Cardiac muscle cell (in vitro differentiated cells and primary cell): ENCODE measurements around the gene KCNN3. TPM values are rescaled to one million over a fixed set of nuclear protein-coding genes. Genes with fewer than 3 reads are reported as not detected.

Source experiments
- DNase-seq, 2 donors: peaks; one replicate each; pipeline versions ENCODE4 v3.0.0 to v3.0.0-alpha.2; 2010 to 2017; ENCODE audit warnings: low read depth in 1 of 2, low spot score in 1 of 2
- H3K27ac ChIP-seq: fragments of 200-600 bp; sonication (generic); 2 replicates; pipeline ENCODE4 v1.5.1; 2016
- H3K27me3 ChIP-seq: fragments of 200-600 bp; sonication (generic); 2 replicates; pipeline ENCODE4 v1.6.0; 2016; ENCODE audit warnings: control low read depth
- H3K36me3 ChIP-seq: fragments of 200-600 bp; sonication (generic); 2 replicates; pipeline ENCODE4 v1.5.1; 2016; ENCODE audit warnings: control low read depth
- H3K4me1 ChIP-seq: fragments of 200-600 bp; sonication (generic); 2 replicates; pipeline ENCODE4 v1.8.1; 2017; ENCODE audit warnings: low read depth, mild to moderate bottlenecking, mixed run types
- H3K4me3 ChIP-seq: fragments of 200-600 bp; sonication (generic); 2 replicates; pipeline ENCODE4 v1.5.1; 2016; ENCODE audit warnings: mild to moderate bottlenecking
- H3K9me3 ChIP-seq: fragments of 200-600 bp; sonication (generic); 2 replicates; pipeline ENCODE4 v1.5.1; 2017; ENCODE audit warnings: low read depth, mild to moderate bottlenecking, control low read depth
- polyA plus RNA-seq: library from polyadenylated mRNA; unstranded; fragments of >200 nt; fragmentation: Nextera tagmentation; extraction: Ambion mirVana; gene quantifications from 2 replicates; pipeline ENCODE4 v1.2.1, GENCODE V29; 2016
- total RNA-seq: library from RNA; depleted of rRNA; stranded (reverse); fragments of >200 nt; gene quantifications from 2 replicates; pipeline ENCODE4 v1.2.3, GENCODE V29; 2016
- TF ChIP-seq, protein P1 (sequence below): IDR thresholded peaks from 2 replicates; pipeline ENCODE4 v1.5.1; 2012; ENCODE audit warnings: low read depth, mild to moderate bottlenecking, low read length

The KCNN3 gene
- total and polyA plus RNA-seq, 2 experiments from 2014 or later = 1.5 to 2.9 TPM

DNA sequence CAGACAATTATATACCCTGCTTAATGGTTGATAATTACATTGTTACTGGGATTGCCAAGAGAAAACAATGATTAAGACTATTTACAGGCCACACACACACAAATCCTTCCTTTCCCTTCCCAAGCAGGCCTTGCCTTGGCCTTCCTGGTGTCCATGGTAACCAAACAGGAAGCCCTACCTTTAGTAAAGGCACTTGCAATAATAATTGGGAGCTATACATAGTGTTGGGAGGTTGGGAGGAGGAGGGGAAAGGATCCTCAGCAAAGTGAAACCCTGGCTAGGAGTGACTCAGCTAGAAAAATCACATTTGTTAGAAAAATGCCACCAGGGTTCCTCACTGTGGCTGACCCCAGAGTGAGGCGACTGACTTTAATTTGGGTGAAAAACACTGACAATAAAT, 139.8 kb downstream of the KCNN3 start:
- peak in 1 of 2 donors; percentile 65 for DNase-seq
- no peaks in the 10 kb centered on the region for H3K27me3 ChIP-seq
- H3K36me3 ChIP-seq = no peaks in the 10 kb centered on the region

DNA sequence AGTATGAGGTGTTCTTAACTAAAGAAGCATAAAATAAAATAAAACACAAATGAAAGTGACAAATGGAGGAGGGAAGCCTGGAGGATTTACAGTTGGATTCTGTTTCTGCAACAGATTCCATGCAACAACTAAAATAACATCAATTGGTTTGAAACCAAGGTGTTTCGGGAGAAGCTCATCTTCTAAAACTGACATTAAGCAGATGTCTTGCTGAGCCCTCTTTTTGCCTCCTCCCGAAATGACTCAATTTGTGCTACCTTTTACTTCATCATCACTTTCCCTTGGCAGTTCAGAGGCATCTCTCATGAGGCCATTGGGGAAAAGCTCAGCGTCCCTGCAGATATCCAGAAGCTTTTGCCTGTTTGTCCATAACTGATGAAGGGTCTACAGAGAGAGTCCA, 140.5 kb downstream of the KCNN3 start:
- TF ChIP-seq, protein P1, sequence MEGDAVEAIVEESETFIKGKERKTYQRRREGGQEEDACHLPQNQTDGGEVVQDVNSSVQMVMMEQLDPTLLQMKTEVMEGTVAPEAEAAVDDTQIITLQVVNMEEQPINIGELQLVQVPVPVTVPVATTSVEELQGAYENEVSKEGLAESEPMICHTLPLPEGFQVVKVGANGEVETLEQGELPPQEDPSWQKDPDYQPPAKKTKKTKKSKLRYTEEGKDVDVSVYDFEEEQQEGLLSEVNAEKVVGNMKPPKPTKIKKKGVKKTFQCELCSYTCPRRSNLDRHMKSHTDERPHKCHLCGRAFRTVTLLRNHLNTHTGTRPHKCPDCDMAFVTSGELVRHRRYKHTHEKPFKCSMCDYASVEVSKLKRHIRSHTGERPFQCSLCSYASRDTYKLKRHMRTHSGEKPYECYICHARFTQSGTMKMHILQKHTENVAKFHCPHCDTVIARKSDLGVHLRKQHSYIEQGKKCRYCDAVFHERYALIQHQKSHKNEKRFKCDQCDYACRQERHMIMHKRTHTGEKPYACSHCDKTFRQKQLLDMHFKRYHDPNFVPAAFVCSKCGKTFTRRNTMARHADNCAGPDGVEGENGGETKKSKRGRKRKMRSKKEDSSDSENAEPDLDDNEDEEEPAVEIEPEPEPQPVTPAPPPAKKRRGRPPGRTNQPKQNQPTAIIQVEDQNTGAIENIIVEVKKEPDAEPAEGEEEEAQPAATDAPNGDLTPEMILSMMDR = no peak
- no peak overlapping the region for H3K4me3 ChIP-seq
- H3K9me3 ChIP-seq = no peaks in the 10 kb centered on the region
- peaks cover 10% of the 10 kb centered on the region for H3K4me1 ChIP-seq
- DNase-seq = no peak
- H3K27me3 ChIP-seq = no peaks in the 10 kb centered on the region
- H3K36me3 ChIP-seq = no peaks in the 10 kb centered on the region
- H3K27ac ChIP-seq = no peak overlapping the region

More for the DNA sequence above, 139.8 kb downstream of the KCNN3 start:
- TF ChIP-seq, protein P1 = no peak
- Histone ChIP-seq H3K4me1 (peaks cover 10% of the 10 kb centered on the region), H3K27ac (no peak overlapping the region), H3K9me3 (no peaks in the 10 kb centered on the region), H3K4me3 (no peak overlapping the region)

GRCh38 chr1:154729031-154729442, 141.0 kb downstream of the KCNN3 start:
- H3K27me3 ChIP-seq = no peaks in the 10 kb centered on the region
- H3K4me1 ChIP-seq = peaks cover 13% of the 10 kb centered on the region
- no peak overlapping the region for H3K4me3 ChIP-seq
- H3K27ac ChIP-seq = no peak overlapping the region
- TF ChIP-seq, protein P1 = no peak
- no peaks in the 10 kb centered on the region for H3K36me3 ChIP-seq
- DNase-seq = peak in 1 of 2 donors; percentile 72
- no peaks in the 10 kb centered on the region for H3K9me3 ChIP-seq

DNA sequence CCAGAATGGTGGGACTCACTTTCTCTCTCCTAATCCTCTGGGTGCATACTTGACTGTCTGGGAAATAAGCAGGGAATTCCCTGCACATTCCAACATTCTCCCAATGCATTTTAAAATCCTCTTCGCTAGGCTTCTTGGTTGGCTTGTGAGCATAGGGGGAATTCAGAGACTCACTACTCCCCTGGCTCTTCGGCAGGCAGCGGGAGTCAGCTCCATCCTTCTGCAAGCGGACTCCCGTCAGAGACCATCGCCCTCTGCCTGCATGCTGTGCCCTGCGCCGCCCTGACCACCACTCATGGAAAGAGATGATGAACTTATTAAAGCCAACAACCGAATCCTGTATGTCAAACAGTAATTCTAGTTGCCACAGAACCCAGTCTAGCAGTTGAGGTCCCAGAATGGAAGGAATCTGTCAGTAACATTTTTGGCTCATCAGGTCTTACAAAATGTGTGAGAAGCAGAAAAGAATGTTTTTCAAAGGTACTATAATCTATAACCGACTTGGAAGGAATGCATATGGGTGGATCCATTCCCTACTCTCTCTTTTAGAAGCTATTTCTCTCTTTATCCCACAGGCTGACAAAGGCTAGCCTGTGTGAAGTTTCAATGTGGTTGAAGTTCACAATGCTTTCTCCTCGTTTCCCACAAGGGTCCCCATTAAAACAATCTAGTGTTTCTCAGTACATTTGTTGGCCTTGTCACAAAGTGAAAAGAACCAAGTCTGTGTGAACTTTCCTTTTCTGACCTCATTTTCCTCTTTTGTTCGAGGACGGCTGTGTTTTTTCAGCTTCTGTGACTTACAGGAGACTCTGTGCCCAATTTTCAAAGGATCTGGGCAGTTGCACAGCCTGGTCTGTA, 143.0 kb downstream of the KCNN3 start:
- TF ChIP-seq, protein P1 = no peak
- Histone ChIP-seq H3K36me3 (no peaks in the 10 kb centered on the region), H3K4me3 (no peak overlapping the region), H3K27me3 (no peaks in the 10 kb centered on the region), H3K4me1 (peaks cover 22% of the 10 kb centered on the region), H3K9me3 (no peaks in the 10 kb centered on the region), H3K27ac (no peak overlapping the region)
- no peak for DNase-seq

GRCh38 chr1:154726443-154726842, 143.6 kb downstream of the KCNN3 start:
- TF ChIP-seq, protein P1 = no peak
- peaks cover 22% of the 10 kb centered on the region for H3K4me1 ChIP-seq
- H3K27me3 ChIP-seq = no peaks in the 10 kb centered on the region
- H3K27ac ChIP-seq = no peak overlapping the region
- no peak overlapping the region for H3K4me3 ChIP-seq
- no peaks in the 10 kb centered on the region for H3K36me3 ChIP-seq
- H3K9me3 ChIP-seq = no peaks in the 10 kb centered on the region
- no peak for DNase-seq
